Thyroid gland (tissue), 4 donors: ENCODE results near the gene TOP3A.

ENCODE experiments used
- CTCF ChIP-seq, 6 experiments: fragments of 200-600 bp in 3 of 6; fragments of 450-650 bp in 3 of 6; sonication (generic) in 3 of 6; IDR thresholded peaks; one replicate each; pipeline ENCODE4 v1.5.1; 2016 to 2019; ENCODE audit warnings: antibody characterized with exemption in 6 of 6, mild to moderate bottlenecking in 2 of 6, inconsistent platforms in 1 of 6, moderate library complexity in 1 of 6
- POLR2A ChIP-seq, 2 donors: fragments of 450-650 bp; IDR thresholded peaks; one replicate each; pipeline ENCODE4 v1.6.1; 2017; ENCODE audit warnings: antibody characterized with exemption in 2 of 2, mild to moderate bottlenecking in 2 of 2, moderate library complexity in 1 of 2

GRCh38 chr17:18238299-18238698 lies 76.5 kb downstream of the TOP3A start:
- TF ChIP-seq CTCF (IDR thresholded peaks at IDR 0.05) (no peak), POLR2A (IDR thresholded peaks at IDR 0.05) (no peak)
